Measurements from ENCODE around the gene ARHGEF37.
A peak's percentile ranks its signal among the peaks of the same experiment; 100 is the strongest.
"Not testable (repeated sequence)": the region's sequence is repeated elsewhere in the genome, so short reads cannot be mapped to it uniquely, and the experiment has no call there.

ARHGEF37 gene, protein sequence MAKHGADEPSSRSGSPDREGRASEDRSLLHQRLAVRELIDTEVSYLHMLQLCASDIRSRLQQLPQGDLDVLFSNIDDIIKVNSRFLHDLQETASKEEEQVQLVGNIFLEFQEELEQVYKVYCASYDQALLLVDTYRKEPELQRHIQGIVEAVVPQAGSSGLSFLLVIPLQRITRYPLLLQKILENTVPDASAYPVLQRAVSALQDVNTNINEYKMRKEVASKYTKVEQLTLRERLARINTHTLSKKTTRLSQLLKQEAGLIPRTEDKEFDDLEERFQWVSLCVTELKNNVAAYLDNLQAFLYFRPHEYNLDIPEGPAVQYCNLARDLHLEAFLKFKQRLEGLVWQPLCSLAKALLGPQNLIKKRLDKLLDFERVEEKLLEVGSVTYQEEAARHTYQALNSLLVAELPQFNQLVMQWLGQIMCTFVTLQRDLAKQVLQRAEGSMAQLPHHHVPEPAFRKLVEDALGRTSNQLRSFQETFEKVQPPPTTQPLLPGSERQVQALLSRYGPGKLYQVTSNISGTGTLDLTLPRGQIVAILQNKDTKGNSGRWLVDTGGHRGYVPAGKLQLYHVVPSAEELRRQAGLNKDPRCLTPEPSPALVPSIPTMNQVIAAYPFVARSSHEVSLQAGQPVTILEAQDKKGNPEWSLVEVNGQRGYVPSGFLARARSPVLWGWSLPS

DNA sequence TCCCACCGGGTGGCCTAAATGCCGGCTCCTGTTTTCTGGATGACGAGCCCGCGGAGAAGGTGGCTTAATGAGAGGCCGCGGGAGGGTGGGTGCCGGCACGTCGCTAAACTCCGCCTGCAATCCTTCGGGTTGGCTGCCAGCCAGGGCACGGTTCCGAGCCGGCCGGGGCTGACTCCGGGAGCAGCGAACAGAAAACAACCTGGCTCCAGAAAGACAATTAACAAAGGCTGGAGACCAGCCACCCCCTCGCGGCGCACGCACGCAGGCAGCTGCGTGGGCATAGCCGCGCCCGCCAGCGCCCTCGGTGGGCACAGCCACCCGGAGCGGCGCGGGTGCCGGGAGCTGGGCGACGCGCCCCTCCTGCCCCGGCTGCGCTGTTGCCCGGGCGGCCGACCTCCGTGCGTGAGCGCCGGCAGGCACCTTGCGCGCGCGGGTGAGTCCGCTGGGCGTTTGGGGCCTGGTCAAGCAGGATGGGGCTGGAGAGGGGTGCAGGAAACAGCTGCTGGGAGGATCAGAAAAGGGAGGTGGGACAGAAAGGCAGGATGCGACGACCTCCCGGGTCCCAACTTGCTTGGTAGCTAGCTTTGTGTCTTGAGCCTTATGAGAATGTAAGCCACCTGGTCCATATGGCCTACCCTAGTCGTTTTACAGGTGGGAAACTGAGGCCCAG is at the start of gene ARHGEF37:
Gene ARHGEF37, plus strand, starts transcription at position 307 of the 670 bp plus-strand sequence. CDS start 16,272 bp downstream, outside the sequence.
- DNase-seq (ENCODE audit: low read depth in 2 of 2), result peak in 1 of 2 donors; percentile 41

DNA sequence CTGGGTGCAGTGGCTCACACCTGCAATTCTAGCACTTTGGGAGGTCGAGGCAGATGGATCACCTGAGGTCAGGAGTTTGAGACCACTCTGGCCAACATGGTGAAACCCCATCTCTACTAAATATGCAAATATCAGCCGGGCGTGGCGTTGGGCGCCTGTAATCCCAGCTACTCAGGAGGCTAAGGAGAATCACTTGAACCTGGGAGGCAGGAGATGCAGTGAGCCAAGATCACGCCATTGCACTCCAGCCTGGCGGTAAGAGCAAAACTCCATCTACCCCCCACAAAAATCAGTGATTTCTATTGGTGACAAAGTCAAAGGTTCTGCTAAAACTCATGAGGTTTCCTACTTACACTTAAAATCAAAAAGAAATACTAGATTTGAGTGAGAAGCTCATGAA is 48.9 kb upstream of the ARHGEF37 start:
- no peak for DNase-seq (ENCODE audit: low read depth in 2 of 2)

DNA sequence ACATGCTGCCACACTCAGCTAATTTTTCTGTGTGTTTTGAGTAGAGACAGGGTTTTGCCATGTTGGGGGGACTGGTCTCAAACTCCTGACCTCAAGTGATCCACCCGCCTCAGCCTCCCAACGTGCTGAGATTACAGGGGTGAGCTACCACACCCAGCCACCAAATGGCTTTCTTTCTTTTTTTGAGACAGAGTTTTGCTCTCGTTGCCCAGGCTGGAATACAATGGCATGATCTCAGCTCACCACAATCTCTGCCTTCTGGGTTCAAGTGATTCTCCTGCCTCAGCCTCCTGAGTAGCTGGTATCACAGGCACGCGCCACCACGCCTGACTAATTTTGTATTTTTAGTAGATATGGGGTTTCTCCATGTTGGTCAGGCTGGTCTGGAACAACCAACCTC is 45.5 kb upstream of the ARHGEF37 start:
- DNase-seq (ENCODE audit: low read depth in 2 of 2), result not testable (repeated sequence)

DNA sequence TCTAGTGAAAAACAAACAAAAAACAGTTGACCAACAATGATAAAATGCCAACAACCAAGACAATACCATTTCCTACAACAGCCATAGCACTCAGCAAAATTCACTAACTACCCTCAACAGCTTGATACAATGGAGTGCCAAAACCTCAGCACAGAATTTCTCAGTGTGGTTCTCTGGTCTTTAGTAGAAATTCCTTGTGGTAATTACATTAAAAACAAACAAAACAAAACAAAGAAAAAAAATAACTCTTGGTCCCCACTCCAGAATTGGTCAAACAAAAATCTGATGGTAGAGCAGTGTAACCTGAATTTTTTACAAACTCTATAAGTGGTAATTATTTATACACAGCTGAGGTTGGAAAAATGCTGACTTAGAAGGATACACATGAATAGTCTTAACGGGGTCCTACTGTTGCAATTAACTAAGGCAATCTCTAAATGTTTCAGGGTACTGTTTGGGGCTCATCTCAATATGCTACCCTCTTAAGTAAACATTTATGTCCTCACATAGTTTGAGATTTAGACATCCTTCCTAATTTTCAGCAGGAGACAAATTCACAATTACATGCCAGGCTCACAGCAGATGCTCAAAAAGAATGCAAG is 43.8 kb upstream of the ARHGEF37 start:
- DNase-seq (ENCODE audit: low read depth in 2 of 2), result no peak

DNA sequence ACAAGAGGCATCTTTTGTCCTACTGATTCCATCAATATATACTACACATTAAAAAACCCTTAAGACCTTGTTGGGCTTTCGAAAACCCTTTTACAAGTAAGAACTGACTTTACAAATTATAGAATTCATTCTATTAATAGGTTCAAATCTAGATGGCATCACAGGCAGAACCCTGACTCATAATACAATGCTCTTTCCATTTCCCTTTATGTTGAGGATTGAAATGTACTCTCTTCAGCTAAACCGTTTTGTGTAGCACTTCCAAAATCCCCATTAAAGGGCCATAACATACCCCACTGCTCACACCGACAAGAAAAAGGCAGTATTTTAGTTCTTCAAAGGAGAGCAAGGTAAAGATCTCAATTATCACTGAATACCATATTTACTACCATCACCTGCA is 41.2 kb upstream of the ARHGEF37 start:
- no peak for DNase-seq (ENCODE audit: low read depth in 2 of 2)

DNA sequence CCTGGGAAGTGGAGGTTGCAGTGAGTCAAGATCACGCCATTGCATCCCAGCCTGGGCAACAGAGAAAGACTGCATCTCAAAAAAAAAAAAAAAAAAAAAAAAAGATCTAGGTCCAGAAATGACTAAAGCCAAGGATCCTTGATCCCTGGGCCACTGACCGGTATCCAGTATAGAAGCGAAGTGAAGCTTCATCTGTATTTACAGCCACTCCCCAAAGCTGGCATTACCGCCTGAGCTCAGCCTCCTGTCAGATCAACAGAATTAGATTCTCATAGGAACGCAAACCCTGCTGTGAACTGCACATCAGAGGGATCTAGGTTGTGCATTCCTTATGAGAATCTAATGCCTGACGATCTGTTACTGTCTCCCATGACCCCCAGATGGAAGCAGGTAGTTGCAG is 39.4 kb upstream of the ARHGEF37 start:
- no peak for DNase-seq (ENCODE audit: low read depth in 2 of 2)

DNA sequence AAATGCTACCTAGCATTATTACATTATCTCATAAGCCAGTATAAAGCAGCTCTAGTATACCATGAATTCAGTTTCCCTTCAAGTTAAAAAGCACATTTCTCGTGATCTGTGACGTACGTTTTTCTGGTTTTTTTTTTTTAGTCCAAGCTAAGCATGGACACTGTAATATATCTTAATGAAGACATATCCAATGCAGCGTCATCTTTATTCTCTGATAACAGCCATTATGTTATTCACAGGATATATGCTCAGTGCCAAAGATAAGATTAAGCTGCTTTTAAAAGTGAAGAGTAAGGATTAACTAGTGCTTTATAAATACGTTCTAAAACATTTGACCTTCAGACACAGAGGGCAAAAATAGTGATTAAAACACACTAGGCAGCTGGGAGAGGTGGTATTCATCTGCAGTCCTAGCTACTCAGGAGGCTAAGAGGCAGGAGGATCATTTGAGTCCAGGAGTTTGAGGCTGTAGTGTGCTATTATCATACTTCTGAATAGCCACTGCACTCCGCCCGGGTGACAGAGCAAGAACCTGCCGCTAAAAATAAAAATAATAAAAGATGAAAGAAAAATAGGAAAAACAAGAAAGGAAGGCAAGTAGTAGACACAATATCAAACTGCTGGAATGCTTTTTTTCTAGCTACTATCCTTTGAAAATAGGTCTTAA is 37.8 kb upstream of the ARHGEF37 start:
- no peak for DNase-seq (ENCODE audit: low read depth in 2 of 2)

DNA sequence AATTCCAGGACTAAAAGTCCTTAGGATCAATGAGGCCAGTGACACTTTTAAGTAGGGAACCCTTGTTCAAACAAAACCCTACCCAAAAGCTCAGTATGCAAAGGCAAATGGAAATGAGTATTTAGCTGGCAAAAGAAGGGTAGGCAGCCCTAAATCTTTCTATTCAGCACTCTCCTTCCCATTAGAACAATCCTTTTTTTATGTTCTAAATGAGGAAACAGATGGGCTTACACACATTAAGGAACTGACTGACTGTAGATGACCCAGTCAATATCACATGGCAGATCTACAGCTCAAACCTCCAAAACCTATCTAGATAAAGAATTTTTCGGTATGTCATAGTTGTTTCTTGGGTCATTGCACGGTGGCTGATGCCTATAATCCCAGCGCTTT is 37.3 kb upstream of the ARHGEF37 start:
- DNase-seq (ENCODE audit: low read depth in 2 of 2), result no peak

DNA sequence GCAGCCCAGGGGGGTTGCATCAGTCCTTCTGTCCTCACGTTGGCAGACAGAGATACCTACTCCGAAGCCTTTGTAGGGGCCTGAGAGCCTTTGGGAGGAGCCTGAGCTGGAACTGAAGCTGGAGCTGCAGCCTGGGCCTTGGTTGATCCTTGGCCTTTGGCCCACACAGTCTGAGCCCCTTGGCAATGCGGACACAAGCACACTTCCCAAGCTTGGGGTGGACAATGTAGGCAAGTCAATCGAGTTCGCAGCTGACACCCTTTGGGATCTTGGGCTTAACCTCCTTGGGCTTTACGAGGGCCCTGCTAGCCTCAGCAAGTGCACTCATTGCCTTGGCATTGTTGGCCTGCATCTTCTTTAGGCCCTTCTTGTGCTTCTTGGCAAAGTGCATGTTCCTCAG is 36.0 kb upstream of the ARHGEF37 start:
- no peak for DNase-seq (ENCODE audit: low read depth in 2 of 2)

DNA sequence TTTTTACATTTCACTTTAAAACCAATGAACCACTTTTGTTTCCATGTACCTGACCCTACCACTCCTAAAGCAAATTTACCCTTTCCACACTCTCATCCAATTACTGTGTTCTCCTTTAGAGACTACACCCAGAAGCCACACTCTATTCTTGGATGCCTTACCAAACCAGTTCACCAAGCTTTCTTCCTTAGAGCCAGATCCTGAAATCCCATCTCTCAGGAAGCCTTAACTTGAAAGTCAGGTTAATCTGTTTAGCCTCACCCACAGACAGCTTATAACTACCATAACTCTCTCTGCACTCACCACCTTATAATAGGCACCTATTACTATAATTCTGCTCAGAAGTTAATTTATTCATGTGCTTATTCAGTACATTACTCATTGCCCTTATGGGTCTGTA is 34.3 kb upstream of the ARHGEF37 start:
- no peak for DNase-seq (ENCODE audit: low read depth in 2 of 2)

DNA sequence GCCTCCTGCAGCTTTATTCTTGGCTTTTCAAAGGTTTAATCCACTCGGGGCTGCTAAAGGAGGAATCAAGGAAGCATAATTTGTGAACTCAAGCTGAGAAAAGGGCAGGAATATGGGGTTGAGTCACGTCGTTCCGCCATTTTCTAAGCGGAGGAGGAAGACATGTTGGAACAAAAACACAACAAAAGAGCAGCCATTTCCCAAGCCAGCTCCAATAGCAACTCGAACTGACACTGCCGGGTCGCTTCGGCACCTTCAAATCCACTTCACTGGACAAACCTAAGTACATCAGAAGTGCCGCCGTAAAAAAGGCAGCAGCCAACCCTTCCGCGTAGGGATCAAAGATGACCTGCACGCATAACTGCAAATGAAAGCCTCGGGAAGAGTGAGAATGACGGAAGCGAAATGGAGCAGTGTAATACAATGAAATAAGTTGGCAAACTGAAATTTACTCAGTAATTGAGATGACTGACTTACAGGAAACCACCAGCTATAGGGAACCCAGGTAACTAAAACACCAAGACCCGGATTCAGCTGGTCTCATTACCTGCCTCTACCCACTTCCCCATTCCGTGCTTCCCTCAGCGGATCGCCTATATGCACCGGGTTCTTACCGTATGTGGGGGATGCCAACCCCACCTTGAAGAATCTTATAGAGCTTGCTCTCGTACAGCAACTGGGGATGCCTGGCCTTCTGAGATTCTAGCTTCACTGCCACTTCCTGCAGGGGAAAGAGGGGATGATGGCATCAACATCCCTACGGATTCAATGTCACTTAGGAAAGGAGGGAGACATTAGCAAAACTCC is 31.6 kb upstream of the ARHGEF37 start:
- DNase-seq (ENCODE audit: low read depth in 2 of 2), result no peak

DNA sequence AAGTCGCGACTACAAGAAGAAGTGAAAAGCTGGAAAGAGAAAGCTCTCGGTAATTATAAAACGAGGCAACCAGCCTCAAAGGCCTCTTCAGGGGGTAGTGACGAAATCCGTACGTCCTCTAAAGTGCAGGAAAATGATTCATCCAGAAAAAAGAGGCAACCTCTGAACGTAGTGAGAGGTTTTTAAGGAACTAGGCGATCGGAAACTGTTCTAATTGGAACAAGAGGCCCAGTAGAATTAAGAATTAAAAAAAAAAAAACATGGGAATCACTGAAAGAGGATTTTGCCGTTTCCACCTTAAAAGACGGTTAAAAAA is 31.1 kb upstream of the ARHGEF37 start:
- DNase-seq (ENCODE audit: low read depth in 2 of 2), result no peak

DNA sequence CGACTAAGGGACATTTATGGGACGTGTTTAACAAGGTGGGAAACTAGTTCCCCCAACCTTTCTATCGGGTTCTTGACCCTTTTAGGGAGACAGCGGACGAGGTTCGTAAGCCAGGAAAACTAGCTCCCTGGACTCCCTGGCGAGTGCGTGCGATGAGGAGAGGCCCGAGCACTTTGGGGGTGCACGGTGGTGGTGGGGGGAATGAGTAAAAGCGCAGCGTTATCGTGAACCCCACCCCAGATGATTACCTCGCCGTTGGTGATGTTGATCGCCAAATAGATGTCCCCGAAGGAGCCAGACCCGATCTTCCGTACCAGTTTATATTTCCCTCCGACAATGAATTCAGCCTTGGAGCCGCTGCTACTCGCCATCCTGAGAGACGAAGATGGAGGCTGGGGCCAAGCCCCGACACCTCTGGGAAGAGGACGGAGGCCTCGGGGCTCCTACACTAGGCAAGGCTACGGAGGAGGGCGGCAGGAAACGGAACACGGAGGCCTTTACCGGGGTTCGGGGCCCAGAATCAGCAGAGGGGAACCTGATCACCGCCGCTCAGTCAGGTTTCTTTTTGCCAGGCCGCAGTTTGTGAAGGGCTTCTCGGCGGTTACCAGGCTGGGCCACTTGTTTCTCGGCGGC is 30.6 kb upstream of the ARHGEF37 start:
- DNase-seq (ENCODE audit: low read depth in 2 of 2), result no peak

DNA sequence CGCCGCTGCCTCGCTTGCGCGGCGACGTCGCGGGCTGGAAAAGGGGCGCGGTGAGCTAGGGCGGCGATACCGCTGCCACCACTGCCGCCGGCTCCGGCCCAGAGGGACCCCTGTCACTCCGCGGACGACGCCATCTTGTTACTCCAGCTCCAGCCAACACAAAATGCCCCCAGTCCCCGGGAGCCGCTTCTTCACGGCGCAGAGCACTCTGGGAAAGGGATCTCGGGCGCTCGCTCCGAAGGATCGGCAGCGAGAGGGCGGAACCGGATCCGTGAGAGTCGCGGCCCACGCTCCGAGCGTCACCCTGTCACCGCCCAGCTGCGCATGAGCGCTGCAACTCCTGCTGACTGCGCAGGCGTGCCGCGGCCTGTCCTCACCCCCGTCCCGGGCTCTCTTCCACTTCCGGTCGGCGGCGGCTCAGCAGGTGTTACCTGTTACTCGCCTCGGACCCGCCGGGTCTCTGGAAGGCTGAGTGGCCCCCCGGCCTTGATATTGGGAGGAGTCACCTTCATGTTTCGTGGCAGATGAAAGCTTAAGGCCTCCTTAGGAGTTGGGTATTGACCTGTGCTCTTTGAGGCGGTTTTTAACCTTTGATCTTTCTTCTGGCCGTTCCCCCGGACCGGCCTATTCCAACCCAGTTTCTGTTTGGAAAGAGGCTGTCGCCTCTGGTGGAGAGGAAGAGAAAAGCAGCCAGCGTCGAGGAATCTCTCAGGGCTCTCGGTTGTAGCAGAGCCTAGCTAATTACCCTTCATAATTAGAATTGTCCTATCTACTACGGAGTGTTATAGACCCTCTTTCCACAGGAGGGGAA is 29.9 kb upstream of the ARHGEF37 start, which contains the start of gene CSNK1A1:
Gene CSNK1A1, minus strand, starts transcription at position 213 of the 811 bp plus-strand sequence. CDS start 475 bp downstream, outside the sequence.
- DNase-seq (ENCODE audit: low read depth in 2 of 2), result peak; percentile 98 to 99

DNA sequence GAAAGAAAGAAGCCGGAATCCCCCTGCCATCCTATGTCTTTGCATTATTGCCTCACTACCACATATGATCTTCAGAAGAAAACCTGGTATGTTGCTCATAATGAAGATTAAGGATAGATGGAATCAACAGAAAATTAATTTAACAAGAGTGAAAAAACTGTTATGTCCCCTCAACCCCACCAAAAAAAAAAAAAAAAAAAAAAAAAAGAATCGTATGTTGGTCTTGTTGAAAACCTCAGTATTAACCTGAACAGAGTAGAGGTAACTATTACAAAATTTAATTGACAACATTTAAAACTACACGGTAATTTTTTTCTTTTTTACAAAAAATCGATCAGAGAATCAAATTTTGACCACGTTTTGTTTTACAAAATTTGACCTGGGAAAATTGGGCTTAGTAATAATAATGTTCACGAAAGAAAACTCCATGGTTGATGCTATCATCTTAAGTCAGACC is 29.2 kb upstream of the ARHGEF37 start:
- DNase-seq (ENCODE audit: low read depth in 2 of 2), result no peak

DNA sequence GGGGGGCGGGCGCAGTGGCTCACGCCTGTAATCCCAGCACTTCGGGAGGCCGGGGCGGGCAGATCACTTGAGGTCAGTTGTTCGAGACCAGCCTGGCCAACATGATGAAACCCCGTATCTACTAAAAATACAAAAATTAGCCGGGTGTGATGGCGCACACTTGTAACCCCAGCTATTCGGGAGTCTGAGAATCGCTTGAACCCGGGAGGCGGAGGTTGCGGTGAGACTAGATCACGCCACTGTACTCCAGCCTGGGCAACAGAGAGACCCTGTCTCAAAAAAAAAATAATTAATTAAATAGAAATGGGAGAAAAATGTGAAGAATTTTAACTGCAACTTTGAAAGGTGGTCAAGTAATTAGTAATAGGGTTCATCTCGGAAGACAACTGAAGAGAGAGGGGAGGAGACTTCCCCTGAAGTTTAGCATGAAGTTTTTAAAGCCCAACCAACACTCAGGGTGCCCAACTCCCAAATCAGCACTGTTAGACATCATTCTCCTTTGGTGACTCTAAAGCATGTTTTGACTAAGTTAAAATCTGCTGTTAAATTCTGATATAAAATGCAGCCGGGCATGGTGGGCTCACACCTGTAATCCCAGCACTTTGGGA is 28.6 kb upstream of the ARHGEF37 start:
- DNase-seq (ENCODE audit: low read depth in 2 of 2), result no peak

DNA sequence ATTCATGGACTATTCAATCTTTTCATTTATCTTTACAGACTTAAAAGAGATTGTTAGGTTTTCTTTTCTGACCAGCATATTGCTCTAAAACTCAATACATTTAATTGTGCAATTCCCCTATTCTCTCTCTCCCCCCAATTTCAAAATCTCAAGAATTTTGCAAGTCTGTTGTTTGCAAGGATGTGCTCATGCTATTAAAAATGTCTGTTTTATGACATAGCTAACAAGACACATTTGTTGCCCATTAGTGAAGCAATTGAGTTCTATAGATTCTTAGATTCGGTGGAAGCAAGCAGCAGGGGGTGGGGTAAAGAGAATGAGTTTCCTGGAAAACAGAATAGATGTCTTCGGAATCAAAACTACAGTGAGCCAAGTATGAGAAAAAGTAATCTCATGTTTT is 21.6 kb upstream of the ARHGEF37 start:
- no peak for DNase-seq (ENCODE audit: low read depth in 2 of 2)

DNA sequence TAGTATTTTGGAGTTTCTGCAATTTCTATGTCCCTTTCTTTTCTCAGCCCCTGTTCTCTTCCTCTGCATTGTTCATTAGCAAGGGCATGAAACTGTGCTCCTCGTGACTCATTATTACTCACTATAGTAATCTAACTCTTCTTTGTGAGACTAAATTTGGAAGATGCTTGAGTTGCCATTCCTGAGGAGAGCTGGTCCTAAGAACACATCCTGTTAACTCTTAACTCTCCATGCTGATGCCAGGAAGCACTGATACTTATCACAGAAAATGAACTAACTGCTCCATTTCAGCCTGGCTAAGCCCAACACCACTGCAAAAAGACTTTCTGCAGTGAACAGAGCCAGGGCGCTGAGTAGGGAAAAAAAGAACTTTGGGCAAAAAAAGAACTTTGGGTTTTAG is 19.4 kb upstream of the ARHGEF37 start:
- no peak for DNase-seq (ENCODE audit: low read depth in 2 of 2)

DNA sequence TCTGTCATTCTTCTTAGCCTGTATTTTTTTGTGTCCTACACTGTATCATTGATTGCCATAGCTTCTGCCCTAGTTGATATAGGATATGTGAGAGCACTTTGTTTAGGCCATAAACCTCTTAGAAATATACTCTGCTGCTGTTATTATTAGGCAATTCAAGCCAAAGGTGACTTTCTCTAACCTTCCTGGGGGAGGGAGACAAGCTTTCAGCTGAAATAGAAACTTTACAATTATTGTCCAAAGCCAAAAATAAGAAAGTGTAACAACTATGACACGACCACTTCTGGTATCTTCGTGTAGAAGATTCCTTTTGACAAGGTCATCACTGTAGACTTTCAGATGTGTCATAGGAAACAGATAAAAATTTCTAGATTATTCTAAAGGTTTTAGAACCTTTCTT is 17.8 kb upstream of the ARHGEF37 start:
- DNase-seq (ENCODE audit: low read depth in 2 of 2), result no peak
